GM23338 (cell line): ENCODE results near the gene BCR.

Experiments used
- EZH2phosphoT487 ChIP-seq: fragments of 200-600 bp; sonication (generic); IDR thresholded peaks from one replicate; pipeline ENCODE4 v1.8.1; 2018; ENCODE audit warnings: antibody characterized with exemption; ENCODE audit not compliant: unreplicated experiment
- JUNB ChIP-seq: IDR thresholded peaks from one replicate; pipeline ENCODE4 v1.6.1; 2016; ENCODE audit warnings: antibody characterized with exemption; ENCODE audit not compliant: unreplicated experiment
- NANOG ChIP-seq: IDR thresholded peaks from 2 replicates; pipeline ENCODE4 v1.6.1; 2016; ENCODE audit warnings: antibody characterized with exemption, borderline replicate concordance
- POLR2AphosphoS5 ChIP-seq: IDR thresholded peaks from 2 replicates; pipeline ENCODE4 v1.6.1; 2016; ENCODE audit warnings: antibody characterized with exemption, low read depth
- TF ChIP-seq, protein P1 (sequence below), 2 experiments: fragments of 200-600 bp in 1 of 2; sonication (generic) in 1 of 2; conservative IDR thresholded peaks; 2 replicates each; pipeline versions ENCODE4 v1.5.1 to v1.6.1; 2016 to 2017; ENCODE audit warnings: antibody characterized with exemption in 2 of 2, low read depth in 2 of 2, mild to moderate bottlenecking in 2 of 2, moderate library complexity in 1 of 2

DNA sequence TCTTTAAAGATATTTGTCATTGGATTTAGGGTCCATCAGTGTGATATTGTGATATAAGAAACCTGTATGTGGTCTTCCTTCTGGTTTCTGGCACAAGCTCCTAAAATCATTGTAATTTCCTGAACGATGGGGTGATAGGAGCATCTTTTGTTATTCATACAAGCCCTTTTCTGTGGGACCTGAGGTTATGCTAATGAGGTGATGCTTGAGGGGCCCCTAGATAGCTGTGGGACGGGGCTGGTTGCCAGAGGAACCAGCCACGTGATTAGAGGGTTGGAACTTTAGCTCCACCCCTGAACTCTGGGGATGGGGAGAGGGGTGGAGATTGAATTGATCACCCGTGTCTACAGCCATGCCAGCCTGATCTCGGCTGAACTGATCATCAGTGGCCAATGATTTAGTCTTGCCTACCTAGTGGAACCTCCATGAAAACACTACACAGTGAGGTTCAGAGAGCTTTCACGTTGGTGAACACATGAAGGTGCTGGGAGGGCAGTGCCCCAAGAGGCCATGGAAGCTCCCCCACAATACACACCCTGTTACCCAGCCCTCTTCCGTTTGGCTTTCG, 62.8 kb downstream of the BCR start:
- TF ChIP-seq, protein P1, sequence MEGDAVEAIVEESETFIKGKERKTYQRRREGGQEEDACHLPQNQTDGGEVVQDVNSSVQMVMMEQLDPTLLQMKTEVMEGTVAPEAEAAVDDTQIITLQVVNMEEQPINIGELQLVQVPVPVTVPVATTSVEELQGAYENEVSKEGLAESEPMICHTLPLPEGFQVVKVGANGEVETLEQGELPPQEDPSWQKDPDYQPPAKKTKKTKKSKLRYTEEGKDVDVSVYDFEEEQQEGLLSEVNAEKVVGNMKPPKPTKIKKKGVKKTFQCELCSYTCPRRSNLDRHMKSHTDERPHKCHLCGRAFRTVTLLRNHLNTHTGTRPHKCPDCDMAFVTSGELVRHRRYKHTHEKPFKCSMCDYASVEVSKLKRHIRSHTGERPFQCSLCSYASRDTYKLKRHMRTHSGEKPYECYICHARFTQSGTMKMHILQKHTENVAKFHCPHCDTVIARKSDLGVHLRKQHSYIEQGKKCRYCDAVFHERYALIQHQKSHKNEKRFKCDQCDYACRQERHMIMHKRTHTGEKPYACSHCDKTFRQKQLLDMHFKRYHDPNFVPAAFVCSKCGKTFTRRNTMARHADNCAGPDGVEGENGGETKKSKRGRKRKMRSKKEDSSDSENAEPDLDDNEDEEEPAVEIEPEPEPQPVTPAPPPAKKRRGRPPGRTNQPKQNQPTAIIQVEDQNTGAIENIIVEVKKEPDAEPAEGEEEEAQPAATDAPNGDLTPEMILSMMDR (conservative IDR thresholded peaks at IDR 0.05; ENCODE audit: low read depth in 2 of 2), result peak; percentile 2 to 10; a peak in 1 of 4 replicates
- TF ChIP-seq NANOG (peak; percentile 24; the same call in 1 of the 2 replicates), JUNB (no peak), EZH2phosphoT487 (no peak), POLR2AphosphoS5 (0 out of 2 replicates have a peak, but pooled peaks have one; percentile 43)
